Glomerular endothelial cell (primary cell): ENCODE data around the gene SPIB. TPM values are rescaled to one million over a fixed set of nuclear protein-coding genes. Genes with fewer than 3 reads are reported as not detected.

Experiments
- DNase-seq: peaks from one replicate; pipeline ENCODE4 v3.0.0-alpha.2; 2011; ENCODE audit warnings: low read depth, low spot score; ENCODE audit errors: extremely low read depth
- total RNA-seq: library from RNA; depleted of rRNA; stranded (reverse); fragments of >200 nt; gene quantifications from 2 replicates; pipeline ENCODE4 v1.2.3, GENCODE V29; 2015

Gene SPIB
- not detected in 2 replicates for total RNA-seq

DNA sequence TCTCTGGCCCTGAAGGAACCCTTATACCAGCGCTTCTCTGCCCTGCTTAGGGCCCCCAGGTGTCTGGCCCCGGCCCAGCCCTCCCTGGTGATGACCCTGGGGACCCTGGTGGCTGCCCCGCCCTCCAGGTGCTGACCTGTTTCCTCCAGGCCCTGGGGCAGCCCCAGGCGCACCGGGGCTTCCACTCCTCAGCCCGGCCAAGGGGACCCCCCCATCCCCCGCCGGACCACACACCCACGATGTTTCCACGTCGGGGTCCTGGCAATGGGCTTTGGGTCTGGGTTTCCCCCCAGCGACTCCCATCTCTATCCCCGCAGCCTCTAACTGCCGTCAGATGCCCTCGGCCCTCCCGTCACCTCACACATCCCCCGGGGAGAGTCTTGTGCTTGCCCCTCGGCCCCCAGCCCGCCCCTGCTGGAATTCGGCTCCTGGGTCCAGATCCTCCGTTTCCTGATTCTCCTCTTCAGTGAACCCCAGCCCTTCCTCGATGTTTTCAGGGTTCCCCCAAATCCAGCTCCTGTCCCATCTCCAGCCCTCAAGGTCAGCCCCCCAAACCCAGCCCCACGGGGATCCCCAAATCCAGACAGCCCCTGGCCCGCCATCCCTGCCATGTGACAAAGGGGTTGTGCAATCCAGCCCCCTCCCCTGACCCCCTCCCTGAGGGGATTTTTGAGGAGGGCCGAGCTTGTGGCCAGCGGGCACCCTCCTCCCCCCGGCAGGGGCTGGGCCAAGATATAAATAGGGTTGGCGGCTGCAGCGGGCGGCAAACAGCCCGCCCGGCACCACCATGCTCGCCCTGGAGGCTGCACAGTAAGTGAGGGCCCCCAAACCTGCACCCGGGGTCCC lies at the start of gene SPIB:
TSS of gene SPIB (plus strand) at position 763 of the 846 bp plus-strand sequence. CDS start at position 788, 25 bp downstream.
- DNase-seq: no peak

DNA sequence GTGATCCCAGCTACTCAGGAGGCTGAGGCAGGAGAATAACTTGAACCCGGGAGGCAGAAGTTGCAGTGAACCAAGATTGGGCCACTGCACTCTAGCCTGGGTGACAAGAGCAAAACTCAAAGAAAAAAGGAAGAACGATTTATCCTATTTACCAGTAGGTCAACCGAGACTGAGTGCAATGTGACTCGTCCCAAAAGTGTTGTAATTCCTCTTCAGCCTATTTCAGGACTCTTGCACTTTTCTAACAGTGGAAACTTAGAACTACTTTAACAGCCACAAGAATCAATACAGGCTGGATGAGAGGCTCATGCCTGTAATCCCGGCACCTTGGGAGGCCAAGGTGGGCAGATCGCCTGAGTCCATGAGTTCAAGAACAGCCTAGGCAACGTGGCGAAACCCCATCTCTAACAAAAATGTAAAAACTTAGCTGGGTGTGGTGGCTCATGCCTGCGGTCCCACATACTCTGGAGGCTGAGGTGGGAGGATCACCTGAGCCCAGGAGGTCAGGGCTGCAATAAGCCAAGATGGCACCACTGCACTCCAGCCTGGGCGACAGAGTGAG lies 46.7 kb upstream of the SPIB start:
- DNase-seq: no peak

DNA sequence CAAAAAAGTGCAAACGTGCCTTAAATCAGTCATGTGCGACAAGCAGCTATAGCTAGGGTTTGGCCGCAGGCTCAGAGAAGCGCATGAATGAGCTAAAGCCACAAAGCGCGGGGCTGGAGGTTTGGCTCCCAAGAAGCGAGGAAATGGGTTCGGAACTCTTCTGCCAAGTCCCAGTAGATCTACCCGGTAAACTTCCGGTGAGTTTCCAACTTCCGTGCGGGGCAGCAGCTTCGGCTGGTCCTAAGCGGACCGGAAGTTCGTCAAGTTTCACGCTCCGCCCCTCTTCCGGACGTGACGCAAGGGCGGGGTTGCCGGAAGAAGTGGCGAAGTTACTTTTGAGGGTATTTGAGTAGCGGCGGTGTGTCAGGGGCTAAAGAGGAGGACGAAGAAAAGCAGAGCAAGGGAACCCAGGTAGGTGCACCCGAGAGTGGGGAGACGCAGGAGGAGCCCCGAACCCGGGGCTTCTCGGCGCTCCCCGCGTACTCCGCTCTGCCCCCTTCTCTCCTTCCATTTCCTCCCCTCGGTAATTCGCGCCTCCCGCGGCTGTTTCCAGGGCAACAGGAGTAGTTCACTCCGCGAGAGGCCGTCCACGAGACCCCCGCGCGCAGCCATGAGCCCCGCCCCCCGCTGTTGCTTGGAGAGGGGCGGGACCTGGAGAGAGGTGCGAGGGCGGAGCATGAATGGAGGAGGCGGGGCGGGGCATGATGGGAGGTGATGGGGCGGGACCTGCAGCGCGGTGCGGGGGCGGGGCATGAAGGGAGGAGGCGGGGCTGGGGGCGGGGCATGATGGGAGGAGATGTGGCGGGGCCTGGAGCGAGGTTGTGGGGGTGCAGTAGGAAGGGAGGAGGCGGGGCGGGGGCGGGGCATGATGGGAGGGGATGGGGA lies 42.3 kb upstream of the SPIB start, which contains the start of gene NR1H2:
TSS of gene NR1H2 (plus strand) at position 292 of the 885 bp plus-strand sequence. CDS start 1,149 bp downstream, outside the sequence.
- peak; percentile 93 for DNase-seq

DNA sequence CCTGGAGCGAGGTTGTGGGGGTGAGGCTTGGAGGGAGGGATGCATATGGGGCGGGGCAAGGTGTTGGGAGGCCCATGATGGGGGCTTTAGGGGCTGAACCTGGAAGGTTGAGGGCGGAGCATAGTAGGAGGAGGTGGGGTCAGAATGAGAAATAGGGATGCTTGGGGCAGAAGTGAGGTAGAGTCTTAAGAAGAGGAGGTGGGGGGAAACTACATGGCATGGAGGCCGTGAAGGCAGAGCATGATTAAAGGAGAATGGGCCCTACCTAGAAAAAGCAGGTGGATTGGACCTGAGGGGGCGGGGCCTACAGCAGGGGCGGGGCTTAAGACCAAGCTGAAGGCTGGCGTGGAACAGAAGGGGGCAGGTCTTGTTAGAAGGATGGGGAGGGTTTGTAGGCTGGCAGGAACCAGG lies 41.7 kb upstream of the SPIB start:
- DNase-seq: no peak

DNA sequence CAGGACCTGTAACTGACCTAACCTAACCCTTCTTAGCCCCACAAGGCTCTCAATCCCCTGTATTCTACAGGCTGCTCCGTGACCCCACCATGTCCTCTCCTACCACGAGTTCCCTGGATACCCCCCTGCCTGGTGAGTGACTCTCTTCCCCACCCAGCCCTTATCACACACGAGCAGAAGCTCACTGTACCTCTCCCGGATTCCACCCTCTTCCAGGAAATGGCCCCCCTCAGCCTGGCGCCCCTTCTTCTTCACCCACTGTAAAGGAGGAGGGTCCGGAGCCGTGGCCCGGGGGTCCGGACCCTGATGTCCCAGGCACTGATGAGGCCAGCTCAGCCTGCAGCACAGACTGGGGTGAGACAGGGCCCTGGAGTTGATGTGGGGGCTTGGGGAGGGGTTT lies 41.2 kb upstream of the SPIB start:
- DNase-seq: no peak

DNA sequence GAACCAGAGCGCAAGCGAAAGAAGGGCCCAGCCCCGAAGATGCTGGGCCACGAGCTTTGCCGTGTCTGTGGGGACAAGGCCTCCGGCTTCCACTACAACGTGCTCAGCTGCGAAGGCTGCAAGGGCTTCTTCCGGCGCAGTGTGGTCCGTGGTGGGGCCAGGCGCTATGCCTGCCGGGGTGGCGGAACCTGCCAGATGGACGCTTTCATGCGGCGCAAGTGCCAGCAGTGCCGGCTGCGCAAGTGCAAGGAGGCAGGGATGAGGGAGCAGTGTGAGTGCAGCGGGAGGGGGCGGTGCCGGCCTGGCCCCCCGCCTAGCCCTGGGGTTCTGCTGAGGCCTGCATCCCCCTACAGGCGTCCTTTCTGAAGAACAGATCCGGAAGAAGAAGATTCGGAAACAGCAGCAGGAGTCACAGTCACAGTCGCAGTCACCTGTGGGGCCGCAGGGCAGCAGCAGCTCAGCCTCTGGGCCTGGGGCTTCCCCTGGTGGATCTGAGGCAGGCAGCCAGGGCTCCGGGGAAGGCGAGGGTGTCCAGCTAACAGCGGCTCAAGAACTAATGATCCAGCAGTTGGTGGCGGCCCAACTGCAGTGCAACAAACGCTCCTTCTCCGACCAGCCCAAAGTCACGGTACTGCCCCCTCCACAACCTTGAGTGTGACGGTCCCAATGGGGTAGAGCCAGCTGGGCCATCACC lies 40.4 kb upstream of the SPIB start:
- no peak for DNase-seq

DNA sequence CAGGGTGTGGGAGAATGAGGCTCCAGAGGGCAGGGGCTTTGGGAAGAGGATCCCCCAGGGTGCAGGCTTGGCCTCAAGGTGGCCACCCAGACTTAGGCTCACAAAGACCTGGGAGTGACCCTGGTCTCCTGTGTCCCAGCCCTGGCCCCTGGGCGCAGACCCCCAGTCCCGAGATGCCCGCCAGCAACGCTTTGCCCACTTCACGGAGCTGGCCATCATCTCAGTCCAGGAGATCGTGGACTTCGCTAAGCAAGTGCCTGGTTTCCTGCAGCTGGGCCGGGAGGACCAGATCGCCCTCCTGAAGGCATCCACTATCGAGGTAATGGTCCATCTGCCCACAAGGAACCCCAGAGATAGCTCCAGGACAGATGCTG lies 39.9 kb upstream of the SPIB start:
- no peak for DNase-seq

DNA sequence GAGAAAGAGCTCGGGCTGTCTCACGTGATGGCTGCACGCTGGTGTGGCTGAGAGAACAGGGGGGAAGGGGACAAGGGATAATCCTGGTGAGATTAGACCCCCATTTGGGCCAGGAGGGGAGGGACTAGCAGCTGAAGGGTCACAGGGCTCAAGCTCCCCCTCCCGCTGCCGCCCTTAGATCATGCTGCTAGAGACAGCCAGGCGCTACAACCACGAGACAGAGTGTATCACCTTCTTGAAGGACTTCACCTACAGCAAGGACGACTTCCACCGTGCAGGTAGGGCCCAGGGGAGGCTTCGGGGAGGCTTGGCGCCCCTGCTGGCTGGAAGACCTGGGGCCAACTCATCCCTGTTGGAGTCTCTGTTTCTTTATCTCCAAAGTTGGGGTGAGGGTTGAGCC lies 39.1 kb upstream of the SPIB start:
- no peak for DNase-seq

DNA sequence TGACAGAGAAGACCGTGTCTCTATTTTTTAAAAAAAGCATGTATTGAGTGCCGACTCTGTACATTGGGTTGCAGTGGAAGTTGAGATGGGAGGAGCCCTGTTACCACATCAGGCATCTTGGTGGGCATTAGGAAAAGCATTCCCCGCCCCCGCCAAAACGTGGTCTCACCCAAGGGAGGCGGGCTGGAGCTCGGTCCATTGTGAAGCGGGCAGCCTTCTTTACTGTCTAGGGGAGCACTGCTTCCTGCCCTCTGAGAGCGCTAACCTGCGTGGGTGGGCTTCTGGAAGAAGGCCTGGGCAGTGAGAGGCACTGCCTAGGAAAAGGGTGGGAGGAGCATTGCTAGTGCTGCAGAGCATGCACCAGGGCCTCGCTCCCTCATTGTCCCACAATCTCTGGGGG lies 38.6 kb upstream of the SPIB start:
- no peak for DNase-seq

DNA sequence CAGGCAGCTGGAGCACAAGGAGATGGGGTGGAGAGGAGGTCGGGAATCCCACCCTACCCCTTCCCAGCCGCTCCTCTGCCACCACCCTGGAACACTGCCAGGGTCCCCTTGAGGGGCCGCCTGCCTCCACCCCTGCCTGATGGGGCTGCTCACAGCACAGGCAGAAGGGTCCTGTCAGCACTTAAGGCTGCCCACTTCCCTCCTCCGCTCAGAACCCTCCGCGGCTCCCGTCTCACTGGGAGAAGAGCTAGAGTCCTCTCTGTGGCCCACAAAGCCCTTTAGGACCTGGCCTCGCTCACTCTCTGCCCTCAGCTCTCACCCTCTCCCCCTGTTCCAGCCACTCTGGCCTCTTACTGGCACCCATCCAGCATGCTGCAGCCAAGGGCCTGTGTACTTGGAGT lies 38.0 kb upstream of the SPIB start:
- no peak for DNase-seq

DNA sequence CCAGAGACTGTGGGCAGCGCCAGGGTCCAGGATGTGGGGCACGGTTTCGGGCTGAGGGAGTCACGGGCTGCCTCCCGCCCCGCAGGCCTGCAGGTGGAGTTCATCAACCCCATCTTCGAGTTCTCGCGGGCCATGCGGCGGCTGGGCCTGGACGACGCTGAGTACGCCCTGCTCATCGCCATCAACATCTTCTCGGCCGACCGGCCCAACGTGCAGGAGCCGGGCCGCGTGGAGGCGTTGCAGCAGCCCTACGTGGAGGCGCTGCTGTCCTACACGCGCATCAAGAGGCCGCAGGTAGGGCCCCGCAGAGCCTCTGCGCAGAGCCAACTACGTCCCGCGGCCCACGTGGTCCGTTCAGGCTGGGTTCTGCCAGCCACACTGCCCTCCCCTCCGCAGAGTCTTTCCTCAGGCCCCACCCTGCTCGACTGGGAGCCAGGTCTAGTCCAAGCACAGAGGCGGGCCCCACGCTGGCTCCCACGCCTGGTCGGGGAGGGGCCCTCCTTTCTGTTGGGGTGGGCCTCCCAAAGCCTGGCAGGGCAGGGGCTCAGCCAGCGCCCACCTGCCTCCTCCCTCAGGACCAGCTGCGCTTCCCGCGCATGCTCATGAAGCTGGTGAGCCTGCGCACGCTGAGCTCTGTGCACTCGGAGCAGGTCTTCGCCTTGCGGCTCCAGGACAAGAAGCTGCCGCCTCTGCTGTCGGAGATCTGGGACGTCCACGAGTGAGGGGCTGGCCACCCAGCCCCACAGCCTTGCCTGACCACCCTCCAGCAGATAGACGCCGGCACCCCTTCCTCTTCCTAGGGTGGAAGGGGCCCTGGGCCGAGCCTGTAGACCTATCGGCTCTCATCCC lies 36.6 kb upstream of the SPIB start:
- DNase-seq: no peak

DNA sequence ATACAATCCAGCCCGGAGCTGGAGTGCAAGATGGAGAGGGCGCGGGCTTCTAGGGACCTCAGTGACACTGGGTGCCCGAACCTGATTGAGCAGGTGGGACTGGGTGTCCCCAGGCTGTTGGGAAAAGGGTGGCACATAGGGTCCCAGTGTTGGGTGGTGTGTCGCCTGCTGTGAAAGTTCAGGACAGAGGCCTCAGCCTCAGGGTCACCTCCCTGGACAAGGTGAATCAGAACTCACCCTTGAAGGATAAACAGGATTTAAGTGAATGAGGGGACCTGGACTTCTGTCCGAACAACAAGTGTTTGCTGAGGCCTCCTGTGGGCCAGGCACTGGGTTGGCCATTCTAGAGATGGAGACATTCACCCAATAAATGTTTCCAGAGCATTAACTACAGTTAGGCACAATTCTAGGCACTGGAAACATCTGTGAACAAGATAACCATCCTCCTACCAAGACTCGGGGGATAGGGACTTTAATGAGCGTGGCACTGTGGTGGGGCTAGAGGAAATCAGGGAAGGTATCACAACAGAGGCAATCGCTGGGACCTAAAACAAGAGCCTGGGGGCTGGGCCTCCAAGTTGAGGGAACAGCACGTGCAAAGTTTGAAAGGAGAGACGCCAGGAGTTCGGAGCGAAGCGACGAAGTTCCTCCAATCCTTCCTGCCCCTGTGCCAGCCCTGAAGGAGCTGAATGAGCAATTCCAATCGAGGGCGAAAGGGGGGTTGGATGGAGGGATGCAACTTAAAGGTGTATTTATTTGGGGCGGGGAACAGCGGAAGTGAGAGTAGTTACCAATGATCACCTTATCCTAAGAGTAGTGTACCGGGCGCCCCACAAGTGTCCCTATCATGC lies 35.5 kb upstream of the SPIB start:
- no peak for DNase-seq

DNA sequence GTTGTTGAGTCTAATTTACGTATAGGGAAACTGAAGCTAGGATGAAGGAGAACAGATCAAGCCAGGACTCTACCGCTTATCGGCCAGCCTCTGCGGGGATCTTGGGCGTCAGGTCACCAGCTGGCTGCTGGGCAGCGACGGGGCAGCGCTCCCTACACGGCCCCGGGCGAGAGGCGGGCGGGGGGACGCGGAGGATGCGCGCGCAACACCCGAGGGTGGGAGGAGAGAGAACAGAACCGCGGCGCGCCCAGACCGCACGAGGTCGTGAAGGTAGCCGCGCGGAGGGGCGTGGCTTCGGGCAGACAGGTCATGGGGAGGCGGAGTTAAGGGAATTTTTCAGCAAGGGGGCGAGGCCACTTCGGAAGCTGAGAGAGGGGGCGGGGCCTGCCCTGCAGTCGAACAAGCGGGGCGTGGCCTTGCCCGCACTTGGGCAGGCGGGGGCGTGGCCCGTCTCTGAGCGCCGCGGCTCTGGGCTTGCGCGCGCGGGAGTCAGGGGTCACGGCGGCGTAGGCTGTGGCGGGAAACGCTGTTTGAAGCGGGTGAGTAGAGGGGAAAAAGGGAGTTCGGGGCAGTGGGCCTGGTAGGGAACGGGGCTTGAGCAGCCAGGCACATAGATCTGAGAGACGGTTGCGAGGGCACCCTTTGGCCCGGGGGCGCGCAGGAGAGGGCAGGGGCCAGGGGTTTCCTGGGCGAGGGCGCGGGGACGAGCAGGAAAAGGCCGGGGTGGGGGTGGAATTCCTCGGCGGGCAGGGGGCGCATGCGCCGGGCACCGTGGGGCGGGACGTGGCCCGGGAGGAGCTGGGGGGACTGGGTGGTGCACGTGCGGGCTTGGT lies 34.7 kb upstream of the SPIB start, which contains the start of gene POLD1:
TSS of gene POLD1 (plus strand) at position 496 of the 833 bp plus-strand sequence. CDS start 14,505 bp downstream, outside the sequence.
- DNase-seq: peak; percentile 64

DNA sequence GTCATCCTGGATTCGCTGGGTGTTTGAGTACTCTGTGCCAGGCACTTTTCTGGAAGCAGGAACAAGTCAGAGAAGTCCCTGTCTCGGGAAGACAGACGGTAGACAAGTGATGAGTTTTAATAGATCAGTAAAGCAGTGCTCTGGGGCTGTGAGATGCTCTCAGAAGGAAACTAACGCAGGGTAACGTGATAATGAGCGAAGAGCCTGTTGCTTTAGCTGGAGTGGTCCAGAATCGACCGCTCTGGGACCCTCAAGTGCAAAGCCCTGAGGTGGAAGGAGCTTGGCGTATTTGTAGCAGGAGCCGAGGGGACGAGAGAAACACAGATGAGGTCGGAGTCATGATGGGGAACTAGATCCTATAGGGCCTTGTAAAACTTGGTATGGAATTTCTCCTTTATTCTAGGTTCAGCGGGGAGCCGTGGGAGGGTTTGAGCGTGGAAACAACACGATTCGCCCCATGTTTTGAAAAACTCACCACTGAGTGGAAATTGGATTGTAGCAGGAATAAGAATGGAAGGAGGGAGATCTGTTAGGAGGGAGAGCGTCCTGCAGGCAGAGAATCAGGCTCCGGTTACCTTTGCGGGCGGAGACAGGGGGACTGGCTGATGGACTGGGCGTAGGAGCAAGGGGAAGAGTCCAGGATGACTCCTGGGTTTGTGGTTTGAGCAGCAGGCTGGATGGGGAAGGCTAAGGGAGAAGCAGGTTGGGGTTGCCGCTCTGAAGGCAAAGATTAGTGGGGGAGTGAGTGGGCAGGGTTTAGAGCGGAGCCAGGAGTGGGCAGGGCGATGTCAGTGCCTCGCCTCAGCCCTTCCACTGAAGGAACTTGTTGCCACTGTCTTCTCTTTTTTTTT lies 33.8 kb upstream of the SPIB start:
- DNase-seq: no peak

DNA sequence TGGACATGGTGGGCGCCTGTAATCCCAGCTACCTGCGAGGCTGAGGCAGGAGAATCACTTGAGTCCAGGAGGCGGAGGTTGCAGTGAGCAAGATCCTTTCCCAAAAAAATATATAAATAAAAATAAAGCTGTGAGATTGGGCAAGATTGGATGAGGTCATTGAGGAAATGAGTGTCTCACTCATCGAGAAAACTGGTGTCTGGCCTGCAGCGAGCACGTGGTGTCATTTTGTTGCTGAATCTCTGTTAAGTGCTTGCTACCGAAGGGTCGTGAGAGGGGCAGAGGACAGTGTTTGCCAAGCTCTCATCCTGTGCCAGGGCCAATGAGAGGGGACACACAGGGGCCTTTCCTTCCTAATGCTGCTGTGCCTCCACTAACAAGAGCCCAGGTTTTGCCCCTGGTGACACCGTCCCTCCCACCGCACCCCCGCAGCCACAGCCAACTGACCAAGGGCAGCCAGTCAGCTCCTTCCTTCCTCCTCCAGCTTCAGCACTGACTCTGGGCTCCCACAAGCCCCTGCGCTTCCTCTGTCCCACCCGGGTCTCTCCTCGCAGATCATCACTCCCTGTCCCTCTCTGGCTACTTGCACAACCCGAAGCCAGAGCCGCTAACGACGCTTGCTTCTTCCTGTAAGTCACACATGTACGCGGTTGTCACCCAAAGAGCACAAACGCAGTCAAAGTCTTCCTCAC lies 31.4 kb upstream of the SPIB start:
- DNase-seq: no peak

DNA sequence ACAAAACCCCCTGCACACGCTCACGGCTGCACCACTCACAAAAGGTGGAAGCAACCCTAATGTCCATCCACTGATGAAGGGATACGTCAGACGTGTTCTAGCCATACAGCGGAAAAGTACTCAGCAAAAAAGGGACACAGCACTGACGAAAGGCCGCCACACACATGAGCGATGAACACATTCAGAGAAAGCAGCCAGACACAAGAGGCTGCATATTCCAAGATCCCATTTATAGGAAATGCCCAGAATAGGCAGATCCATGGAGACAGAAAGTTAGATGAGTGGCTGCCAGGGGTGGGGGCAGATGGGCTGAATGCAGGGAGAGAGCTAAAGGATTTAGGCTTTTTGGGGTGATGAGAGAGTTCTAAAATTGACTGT lies 30.9 kb upstream of the SPIB start:
- DNase-seq: no peak
